GM21447 (cell line): ENCODE results near the gene TRPM1.

Experiments used
- ATAC-seq: cut with Tn5 transposase; IDR thresholded peaks from one replicate; pipeline ENCODE4 v1.9.1; 2021; ENCODE audit not compliant: unreplicated experiment

Gene TRPM1

DNA sequence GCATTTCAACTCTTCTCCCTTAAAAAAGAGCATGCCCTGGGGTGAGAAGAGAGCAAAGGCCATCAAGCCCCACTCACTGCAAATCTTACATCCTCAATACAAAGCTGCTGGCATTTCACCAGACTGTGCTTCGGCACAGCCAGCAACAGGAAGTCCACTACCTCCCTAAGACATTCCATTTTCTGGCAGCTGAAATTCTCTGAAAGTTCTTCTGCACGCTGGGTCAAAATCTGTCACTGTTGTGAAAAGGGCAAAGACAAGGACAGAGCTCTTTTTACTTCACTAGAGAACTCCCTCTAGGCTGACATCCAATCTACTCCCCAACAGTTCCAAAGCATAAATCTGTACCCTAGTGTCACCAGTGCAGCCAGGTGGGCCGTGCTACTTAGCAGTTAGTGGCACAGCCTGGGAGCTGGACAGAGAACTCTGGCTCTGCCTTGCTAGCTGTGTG lies 116.4 kb downstream of the TRPM1 start:
- ATAC-seq, result no peak

DNA sequence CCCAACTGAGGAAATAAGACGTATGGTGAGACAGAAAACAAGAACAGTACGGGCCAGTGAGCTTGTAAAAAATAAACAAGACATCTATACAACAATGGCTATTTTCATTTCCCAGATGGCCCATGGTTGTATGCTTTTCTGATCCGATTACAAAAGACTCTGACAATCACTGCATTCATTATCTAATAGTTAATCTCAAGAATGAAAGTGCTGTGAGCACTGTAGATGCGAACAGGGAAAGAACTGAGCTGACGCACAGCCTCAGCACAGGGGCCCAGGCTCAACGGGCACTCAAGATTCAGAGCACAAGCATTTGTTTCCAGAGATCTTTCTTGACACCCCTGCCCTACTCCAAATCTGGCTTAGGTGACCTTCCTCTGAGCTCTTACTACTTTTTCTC lies 117.0 kb downstream of the TRPM1 start:
- ATAC-seq, result no peak

GRCh38 chr15:30984118-30984517 lies 117.4 kb downstream of the TRPM1 start:
- ATAC-seq, result no peak

GRCh38 chr15:30979457-30979856 lies 122.1 kb downstream of the TRPM1 start:
- no peak for ATAC-seq

GRCh38 chr15:30978328-30978727 lies 123.2 kb downstream of the TRPM1 start:
- ATAC-seq, result no peak

- no peak for ATAC-seq
Measured at GRCh38 chr15:30974112-30974511, 127.4 kb downstream of the TRPM1 start.

DNA sequence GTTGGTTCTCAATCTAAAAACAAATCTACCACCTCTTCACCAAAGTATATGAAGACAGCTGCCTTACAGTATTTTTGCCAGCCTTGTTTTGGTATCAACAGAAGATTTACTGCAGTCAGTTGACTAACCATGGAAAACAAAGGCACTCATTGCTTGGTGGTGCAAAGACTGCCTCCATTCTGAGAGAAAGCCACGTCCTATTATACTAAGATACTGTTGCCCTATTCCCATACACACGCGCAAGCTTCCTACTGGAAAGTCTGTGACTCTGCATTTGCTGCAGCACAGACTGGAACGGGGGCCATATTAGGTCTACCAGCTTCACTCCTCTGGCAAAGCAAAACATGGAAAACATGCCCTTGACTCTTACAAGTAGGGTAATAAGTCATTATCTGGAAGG lies 128.1 kb downstream of the TRPM1 start:
- no peak for ATAC-seq

- ATAC-seq, result no peak
Measured at GRCh38 chr15:30969724-30970123, 131.8 kb downstream of the TRPM1 start.

GRCh38 chr15:30963681-30964080 lies 137.8 kb downstream of the TRPM1 start:
- ATAC-seq, result no peak

- ATAC-seq, result no peak
Measured at GRCh38 chr15:30962659-30963058, 138.9 kb downstream of the TRPM1 start.

GRCh38 chr15:30962079-30962478 lies 139.4 kb downstream of the TRPM1 start:
- ATAC-seq, result no peak

- ATAC-seq, result no peak
Measured at GRCh38 chr15:30958219-30958618, 143.3 kb downstream of the TRPM1 start.

- ATAC-seq, result no peak
Measured at GRCh38 chr15:30956216-30957124, 145.1 kb downstream of the TRPM1 start.

- ATAC-seq, result no peak
Measured at GRCh38 chr15:30954674-30955073, 146.9 kb downstream of the TRPM1 start.

GRCh38 chr15:30953731-30954378 lies 147.7 kb downstream of the TRPM1 start:
- ATAC-seq, result no peak

DNA sequence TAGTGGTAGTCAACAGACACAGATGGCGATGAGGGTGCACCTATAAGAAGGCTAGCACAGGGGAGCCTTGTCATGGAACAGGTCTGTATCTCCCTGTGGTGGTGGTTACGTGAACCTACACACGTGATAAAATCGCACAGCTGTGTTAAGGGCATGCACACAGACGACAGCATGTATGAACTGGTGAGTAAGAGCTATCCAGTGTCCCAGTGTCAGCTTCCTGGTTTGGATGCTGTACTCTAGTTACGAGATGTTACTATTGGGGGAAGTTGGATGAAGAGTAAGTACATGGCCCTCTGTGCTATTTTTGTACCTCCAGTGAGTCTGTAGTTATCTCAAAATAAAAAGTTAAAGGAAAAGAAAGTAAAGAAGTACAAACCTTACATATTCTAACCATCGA lies 148.3 kb downstream of the TRPM1 start:
- ATAC-seq, result no peak
